ENCODE results near the gene PEPD.

GRCh38 chr19:33420821-33421220 lies 100.8 kb downstream of the PEPD start:
- no peak for TF ChIP-seq CTCF (conservative IDR thresholded peaks at IDR 0.05; ENCODE audit: low read length)
- no peak for TF ChIP-seq EZH2phosphoT487 (IDR thresholded peaks at IDR 0.05; ENCODE audit: borderline replicate concordance)
